Measurements from ENCODE around the gene FBF1.
"Not testable (repeated sequence)": the region's sequence is repeated elsewhere in the genome, so short reads cannot be mapped to it uniquely, and the experiment has no call there.

FBF1 gene

DNA sequence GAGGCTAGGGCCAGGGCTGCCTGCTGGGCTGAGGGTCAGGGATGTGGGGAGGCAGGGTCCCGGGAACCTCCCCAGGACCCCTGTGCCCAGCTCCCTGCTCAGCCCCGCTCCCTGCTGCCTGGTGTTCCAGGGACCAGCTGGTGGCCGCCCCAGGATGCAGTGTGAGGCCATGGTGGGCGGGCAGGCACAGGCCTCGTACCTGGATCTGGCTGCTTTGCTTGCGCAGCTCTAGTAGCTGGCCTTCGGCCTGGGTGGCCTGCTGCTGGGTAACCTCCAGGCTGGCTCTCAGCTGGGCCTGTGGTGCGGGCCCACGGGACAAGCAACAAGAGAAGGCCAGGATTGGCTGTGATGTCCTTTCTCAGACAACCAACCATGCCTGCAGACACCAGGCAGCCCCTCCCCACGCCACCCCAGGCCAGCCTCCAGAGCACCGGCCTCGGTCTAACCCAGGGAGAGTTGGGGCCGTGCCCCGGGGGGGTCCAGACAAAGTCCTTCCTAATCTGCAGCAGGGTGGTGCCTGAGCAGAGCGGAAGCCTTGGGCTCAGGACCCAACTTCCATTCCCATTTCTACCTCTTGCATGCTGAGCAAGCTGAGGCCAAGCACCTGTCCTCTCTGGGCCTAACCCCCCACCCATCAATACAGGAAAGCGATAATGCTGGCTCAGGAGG lies 48.2 kb downstream of the FBF1 start:
- DNase-seq = no peak

DNA sequence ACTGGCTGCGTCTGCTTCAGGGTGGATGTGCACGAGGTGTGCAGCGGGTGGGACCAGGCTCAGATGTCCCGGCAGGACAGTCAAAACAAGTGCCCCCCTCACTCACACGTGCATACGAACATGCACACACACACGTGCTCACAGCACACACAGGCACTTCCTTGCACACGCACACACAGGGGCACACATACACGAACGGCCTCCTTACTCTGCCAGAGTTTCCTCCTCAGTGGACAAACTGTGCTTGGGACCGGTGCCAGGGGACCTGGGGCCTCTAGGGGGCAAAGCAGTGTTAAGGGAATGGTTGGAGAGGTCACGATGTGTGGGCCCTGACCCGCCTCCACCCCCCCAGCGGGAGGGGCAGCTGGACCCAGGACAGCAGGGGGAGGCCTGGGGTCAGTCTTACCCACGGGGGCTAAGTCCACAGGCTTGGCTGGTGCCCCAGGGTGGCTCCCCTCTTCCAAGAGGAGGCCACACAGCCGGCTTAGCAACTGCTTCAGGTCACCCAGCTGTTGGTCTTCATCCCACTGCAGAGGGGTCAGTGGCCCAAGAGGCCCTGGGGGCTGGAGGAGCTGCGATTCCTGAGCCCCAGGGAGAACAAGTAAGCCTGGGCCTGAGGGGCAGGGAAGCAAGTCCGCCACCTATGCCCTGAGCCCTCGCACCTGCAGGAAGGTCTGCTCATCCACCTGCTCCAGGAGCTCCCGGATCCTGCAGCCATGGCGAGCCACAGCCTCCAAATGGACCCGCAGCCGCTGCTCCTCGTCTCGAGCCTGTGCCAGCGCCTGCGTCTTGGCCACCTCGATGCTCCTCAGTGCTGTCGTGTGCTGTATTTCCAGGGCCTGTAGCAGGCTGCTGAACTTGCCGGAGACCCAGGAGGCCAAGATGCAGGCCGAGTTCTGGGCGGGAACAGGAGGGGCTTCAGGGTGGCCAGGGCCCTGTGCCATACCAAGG lies 49.0 kb downstream of the FBF1 start:
- DNase-seq = no peak

DNA sequence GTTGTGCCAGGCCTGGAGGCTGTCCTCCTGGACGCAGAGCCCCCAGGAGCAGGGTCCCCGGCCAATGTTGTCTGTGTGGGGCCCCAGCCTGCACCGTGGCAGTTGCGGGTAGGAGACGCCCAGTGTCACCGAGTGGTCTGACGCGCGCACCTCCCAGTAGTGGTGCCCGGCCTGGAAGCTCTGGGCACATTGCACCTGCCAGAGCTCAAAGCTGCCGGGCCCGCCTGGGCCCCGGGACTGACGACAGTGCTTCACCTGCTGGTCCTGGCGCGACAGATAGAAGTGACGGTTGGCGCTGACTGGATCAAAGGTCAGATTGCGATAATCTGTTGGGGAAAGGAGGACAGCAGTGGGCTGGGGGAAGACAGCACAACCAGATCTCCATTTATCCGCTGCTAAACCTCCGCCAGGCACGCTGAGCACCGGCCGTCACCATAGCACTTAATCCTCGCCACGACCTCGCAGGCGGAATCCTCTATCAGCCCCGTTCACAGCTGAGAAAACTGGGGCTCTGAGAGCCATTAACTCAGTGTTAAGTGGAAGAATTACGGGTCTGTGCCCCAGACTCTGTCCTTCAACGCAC lies 49.7 kb downstream of the FBF1 start:
- DNase-seq = no peak

DNA sequence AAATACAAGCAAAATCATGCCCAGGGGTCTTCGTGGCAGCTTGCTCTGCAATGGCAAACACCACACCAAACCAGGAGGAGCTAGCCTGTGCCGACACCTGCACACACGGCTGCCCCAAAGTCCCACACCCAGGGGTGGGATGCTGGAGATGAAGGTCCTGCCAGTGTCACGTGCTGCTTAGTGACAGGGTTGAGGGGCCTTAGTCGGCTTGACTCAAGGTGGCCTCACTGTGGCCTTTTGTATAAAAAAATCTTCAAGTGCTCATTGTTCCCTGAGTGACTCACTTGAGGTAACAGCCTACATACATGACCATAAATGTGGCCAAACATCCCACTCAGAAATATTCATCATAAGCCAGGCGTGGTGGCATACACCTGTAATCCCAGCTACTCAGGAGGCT lies 51.4 kb downstream of the FBF1 start:
- no peak for DNase-seq

DNA sequence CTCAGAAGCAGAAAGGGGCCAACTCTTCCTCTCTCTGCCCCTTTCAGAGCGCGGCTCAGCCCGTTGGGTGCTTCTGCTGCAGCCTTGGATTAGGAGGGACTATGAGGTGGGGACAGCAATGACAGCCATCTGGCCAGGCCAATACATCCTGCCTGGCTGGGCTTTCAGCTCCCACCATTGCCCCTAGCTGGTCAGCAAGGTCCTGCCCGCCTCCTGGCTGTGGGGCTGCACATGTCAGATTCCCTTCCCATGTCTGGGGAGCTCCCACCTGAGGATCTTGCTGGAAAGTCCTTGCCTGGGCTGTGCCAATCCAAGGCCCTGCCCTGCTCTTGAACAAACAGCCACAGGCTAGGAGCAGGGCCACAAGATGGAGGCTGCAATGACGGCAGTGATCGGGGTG lies 52.4 kb downstream of the FBF1 start:
- no peak for DNase-seq

DNA sequence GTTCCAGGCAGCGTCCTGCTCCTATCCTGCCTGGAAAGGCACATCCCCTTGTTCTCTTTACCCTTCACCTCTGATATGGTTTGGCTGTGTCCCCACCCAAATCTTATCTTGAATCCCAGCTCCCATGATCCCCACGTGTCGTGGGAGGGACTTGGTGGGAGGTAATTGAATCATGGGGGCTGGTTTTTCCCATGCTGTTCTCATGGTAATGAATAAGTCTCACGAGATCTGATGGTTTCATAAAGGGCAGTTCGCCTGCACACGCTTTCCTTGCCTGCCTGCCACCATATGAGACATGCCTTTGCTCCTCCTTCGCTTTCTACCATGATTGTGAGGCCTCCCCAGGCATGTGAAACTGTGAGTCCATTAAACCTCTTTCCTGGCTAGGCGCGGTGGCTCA lies 55.0 kb downstream of the FBF1 start:
- not testable (repeated sequence) for DNase-seq

DNA sequence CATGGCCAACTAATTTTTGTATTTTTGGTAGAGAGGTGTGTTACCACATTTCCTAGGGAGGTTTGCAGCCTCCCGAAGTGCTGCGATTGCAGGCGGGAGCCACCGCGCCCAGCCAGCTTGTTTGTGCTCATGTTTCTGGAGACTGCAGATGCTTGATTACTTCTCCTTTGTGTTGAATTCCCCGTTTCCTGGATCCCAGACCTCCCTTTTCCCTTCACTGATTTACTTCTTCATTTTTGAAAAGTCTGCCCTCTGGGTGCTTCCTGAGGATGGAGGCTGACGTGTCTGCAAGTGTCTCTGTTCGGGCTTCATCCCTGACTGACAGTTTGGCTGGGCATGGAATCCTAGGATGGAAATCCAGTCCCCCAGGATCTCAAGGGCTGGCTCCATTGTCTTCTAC lies 55.4 kb downstream of the FBF1 start:
- no peak for DNase-seq

DNA sequence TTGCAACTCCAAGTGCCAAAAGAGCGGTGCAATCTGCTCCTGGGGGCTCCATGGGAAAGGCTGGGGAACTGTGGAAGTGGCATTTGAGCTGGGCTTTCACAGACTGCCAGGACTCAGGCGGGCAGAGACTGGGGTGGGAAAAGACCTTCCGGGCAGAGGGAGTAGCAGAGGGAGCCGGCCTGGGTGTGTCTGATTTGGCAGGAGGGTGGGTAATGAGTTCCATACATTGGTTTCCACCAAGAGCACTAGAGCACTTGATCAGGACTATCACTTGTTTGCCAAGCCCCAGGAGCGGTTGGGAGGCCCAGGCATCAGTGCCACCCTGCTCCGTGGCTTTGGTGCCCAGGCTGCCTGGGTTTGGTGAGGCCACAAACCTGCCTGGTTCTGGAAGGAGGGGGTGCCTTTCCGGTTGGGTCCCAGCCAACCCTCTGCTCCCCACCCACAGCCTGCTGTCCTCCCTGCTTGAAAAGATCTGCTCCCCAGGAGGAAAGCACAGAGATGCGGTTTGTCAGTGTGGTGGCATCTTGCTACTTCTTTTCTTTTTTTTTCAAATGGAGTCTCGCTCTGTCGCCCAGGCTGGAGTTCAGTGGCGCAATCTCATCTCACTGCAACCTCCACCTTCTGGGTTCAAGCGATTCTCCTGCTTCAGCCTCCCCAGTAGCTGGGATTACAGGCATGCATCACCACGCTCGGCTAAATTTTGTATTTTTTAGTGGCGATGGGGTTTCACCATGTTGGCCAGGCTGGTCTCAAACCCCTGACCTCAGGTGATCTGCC lies 59.0 kb downstream of the FBF1 start:
- DNase-seq = no peak

DNA sequence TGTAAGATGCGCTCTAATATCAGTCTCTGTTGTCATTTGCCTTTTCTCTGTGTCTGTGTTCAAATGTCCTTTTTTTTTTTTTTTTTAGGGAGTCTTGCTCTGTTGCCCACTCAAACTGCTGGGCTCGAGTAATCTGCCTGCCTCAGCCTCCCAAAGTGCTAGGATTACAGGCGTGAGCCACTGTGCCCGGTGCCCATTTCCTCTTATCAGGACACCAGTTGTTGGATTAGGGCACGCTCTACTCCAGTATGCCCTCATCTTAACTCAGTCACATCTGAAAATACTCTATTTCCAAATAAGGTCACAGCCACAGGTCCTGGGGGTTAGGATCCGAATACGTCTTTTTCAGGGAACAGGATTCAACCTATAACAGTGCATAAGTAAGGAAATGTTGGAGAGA lies 60.6 kb downstream of the FBF1 start:
- DNase-seq = no peak

DNA sequence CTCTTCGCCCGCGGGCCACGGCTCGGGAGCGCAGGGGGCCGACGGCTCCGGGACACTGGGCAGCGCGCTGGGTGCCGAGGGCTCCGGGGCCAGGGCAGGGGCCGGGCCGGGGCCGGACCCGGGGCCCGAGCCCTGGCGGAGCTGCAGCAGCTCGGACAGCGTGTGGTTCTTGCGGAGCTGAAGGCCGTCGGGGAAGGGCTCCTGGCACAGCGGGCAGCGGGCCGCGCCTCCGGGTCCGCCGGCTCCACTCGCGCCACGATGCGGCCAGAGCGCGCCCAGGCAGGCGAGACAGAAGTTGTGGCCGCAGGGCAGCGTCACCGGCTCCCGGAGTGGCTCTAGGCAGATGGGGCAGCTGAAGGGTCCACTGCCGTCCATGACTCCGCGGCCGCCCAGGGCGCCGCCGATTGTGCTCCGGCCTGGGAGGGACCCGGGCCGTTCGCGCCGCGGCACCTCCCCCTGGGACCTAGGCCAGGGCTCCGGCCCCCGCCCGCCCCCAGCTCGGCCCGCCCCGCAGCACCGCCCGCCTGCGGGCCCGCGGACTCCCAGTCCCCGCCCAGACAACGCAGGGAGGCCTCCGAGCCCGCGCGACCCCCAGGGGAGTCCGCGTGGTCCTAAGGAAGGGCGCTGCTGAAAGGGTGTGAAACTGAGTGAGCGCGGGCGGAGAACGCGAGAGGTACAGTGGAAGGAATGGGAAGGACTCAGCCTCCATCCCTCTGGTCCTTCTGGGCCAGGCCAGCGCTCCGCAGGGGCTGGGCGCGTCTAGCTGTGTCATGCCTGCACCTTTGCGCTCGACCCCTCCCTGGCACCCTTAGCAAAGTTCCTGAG lies 62.5 kb downstream of the FBF1 start, which contains the start of gene TRIM47:
TSS of gene TRIM47 (minus strand) at position 408 of the 825 bp plus-strand sequence. CDS start at position 375, 33 bp downstream.
- peak in 1 of 2 experiments; percentile 37 for DNase-seq

DNA sequence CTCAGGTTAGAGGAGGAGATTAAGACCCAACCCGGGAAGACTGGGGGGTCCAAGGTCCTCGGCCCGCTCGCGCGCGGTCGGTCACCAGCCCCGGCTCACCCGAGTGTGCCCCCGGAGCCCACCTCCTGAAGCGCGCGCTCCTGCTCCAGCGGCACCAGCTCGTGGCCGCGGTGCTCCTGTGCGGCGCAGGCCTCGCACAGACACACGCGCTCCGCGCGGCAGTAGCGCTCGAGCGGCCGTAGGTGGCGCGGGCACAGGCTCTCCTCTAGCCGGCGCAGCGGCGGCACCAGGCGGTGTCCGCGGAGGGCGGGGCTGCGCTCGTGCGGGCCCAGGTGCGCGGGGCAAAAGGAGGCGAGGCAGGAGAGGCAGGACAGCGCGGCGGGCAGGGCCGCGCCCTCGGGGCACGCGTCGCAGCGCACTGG lies 63.1 kb downstream of the FBF1 start:
- peak; percentile 72 to 77 for DNase-seq

DNA sequence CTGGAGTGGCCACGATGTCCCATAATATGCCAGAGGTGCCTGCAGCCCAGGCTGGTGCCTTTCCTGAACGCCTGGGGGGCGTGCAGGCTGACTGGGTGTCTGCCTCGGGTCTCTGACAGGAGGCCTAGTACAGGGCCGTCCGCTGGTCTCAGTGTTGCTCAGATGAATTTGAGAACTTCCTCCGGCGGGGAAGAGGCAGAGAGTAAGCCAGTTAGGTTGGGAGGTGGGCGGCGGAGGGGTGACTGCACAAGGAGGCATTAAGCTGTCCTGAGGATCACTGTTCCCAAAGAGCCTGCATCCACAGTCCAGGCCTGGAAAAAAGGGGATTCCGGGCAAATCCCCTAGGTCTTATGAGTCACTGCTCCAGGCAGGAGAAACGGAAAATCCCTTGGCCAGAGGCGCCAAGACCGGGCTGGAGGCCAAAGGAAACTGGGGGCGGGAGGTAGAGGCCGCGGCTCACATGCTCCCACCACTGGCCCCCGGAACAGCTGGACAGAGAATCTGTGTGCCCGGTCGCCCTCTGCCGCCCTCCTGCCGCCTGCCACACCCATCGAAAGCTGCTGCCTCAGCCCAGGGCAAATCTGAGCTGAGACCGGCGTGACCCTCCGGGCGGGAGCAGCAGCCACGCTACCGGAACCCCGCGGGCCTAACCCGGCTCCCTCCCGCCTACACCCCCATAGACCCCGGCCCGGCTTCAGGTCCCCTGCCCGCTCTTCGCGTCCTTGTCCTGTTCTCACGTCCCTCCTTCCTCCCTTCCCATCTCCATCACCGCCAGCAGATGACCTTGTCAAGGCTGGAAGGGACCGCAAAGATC lies 63.7 kb downstream of the FBF1 start:
- peak; percentile 55 to 59 for DNase-seq

DNA sequence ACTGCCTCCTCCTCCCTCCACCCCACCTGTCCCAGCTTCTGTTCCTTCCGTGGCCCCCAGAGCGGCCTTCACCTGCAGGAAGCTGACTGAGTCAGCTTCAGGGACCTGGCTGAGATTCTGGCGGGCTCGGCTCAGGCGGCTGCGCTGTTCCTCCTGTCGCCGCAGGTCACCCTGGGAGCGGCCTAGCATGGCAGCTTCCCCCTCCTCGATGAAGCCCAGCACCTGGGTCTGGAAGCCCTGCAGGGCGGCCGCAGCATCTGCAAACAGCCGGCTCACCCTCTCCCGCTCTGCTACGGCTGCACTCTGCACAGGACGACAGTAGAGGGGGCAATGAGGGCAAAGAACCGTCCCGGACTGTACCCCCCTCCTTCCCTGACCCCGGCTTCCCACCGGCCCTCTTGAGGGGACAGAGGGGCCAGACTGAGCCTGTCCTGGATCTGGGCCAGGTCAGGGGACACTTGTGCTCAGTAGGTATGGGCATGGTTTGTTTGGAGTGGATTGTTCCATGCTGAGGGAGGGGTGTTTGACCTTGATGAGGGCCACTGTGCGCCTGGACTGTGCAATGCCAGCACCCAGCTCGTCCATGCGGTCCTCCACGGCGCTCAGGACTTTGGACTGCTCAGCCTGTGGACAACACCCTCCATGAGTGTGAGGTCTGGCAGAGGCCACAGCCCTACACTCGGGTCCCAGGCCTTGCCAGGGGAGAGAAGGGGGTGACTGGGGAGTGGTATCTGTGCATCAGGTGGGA lies 64.5 kb downstream of the FBF1 start:
- peak; percentile 73 to 76 for DNase-seq

DNA sequence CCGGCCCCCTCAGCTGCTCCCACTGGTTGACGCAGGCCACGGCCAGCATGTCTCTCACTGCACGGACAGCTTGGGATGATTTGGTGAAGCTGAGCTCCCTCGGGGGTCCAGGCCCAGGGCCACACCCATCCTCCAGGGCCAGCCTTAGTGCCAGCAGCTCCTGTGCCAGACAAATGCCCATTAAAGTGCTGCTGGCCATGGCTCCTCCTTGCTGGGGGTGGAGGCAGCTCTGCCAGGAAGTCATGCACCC lies 65.0 kb downstream of the FBF1 start:
- DNase-seq = no peak

DNA sequence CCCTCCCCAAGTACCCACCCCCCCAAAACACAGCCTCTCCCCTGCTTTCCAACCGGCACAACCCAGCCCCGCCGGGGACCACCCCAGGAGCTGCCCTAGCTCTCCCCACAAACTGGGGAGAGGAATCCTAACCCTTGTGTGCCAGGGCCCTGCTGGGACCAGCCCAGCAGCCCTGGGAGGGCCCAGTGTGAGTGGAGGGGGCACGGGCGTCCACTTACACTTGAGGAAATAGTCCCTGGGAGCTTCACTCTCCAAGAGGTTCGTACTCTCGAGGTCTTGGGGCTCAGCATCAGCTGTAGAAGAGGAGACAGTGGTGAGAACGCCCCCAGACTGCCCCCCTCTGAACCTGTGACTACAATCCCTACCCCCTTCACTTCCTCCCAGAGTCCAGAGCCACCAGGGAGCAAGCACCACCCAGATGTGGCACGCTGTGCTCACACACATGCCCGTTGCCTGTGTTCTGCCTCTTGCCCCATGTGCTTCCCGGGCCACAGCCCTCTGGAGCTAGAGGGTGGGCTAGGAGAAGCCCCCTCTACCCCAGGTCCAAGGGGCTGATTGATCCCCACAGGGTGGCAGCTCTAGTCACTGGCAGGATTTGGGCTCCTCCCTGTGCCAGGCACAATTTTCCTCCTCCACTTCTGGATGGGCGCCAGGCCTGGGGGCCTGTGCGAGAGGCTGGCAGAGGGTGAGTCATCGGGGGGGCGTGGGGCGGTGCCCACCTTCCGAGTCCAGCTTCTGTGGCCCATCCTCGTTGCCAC lies 65.5 kb downstream of the FBF1 start:
- DNase-seq = no peak

DNA sequence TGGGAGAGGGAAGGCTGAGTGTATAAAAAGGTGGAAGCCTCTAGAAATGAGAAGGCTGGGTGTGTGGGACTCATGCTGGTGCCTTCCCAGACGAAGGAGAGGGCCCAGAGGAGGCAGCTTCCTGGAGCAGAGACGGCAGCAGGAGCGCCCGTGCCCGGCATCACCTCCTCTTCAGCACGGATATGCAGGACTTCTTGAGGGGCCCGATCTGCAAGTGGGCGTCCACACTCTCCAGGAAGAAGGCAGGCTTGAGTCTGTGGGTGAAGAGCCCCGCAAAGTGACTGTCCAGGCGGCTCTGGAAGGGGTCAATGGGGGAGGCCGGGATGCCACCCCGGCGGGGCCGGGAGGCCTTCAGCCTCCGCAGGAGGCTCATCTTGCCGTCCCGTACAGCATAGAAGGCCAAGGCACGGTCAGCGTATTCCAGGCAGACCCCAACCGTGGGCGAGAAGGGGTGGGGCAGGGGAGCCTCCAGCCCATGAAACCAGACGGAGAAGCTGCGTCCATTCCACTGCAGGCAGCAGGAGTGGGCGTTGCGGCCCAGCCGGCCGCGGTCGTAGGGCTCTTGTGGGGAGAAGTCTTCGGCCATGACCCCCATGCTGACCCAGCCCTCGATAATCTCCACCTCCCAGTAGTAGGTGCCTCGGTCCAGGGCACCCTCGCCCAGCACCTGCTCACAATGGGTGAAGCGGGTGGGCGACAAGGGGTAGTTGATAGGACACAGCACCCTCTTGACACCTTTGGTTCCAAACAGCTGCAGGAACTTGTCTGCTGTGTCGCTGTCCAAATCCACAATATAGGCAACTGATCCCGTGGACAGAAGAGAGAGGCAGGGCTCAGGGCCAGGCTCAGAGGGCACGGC lies 66.3 kb downstream of the FBF1 start:
- DNase-seq = no peak

DNA sequence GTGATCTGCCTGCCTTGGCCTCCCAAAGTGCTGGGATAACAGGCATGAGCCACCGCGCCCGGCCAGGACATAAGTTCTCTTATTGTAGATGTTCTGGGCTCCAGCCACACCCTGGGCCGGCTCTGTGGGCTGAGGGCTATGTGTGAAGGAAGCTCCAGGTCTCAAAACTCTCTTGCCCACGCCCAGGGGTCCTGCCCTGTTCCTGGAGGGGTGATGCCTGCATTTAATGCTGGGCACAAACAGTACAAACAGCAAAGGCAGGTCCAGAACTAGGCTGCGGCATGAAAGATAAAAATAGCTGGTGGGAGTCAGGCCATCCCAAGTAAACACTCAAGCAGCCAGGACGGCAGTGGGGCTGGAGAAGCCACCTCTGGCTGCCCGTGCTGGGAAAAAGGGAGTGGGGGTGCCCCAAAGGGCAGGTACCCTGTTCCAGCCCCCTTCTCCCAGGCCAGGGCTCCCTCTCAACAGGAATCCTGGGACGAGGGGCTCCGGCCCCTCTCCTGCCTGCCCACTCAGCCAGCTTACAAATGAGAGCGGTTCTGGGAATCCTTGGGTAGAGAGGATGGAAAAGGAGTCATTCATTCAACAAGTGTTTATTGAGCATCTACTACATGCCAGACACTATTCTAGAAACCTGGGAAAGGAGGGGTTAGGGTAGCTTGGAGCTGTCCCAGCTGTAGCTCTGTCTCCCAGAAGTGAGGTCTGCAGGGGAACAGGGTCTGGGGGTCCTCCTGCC lies 67.1 kb downstream of the FBF1 start:
- no peak for DNase-seq
